Tongue (tissue), 2 donors: ENCODE measurements around the gene TMPRSS3. TPM values are rescaled to one million over a fixed set of nuclear protein-coding genes. Genes with fewer than 3 reads are reported as not detected.
"Not testable (repeated sequence)": the region's sequence is repeated elsewhere in the genome, so short reads cannot be mapped to it uniquely, and the experiment has no call there.

Experiments
- DNase-seq: peaks from one replicate; pipeline ENCODE4 v3.0.0-alpha.2; 2015
- total RNA-seq: library from RNA; depleted of rRNA; stranded (reverse); fragments of >200 nt; gene quantifications from one replicate; pipeline ENCODE4 v1.2.3, GENCODE V29; 2014

TMPRSS3 gene
- total RNA-seq, 1 donor from 2014 or later = 0.21 TPM

DNA sequence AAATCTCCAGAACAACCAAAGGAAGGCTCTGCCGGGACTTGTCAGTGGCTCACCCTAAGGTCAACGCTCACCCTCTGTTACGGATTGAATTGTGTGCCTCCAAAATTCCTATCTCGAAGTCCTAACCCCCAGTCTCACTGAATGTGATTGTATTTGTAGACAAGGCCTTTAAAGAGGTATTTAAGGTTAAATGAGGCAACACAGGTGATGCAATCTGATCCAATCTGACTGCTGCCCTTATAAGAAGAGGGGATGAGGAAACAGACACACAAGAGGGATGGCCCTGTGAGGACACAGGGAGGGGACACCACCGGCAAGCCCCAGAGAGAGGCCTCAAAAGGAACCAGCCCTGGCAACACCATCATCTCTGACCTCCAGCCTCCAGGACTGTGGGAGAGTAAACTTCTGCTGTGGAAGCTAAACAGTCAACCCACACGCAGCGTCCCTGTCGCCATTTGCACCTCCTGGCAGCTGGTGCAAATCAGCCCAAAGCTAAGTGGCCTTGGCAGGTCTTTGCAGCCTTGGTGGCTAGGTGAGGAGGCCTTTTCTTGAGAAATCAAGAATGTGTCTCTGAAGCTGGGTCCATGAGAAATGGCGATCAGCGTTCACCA is 32.1 kb upstream of the TMPRSS3 start:
- DNase-seq = no peak

DNA sequence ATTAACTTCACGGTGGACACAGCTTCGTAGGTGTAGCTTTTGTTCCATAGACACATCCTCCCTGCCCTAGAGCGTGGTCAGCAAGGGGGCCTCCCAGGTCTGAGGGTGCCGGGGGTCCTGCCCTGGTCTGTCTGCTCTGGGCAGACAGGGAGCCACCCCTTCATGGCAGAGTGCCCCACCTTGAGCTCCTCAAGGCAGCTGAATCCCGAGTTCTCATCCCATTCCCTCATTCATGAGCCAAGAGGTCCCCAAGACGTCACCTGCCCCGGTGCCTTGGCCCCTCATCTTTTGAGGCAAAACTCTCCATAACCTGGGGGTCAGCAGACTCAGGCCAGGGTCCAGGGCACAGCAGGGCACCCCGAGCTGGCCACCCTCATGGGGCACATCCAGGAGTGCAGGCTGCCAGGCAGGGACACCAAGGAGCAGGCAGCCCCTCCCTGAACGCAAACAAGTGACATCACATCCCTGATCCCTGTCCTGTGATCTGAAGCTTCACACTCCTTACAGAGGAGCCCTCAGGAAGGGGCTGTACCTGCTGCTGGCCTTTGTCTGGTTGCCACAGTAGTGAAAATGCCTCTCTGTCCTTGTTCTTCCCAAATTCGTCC is 31.1 kb upstream of the TMPRSS3 start:
- DNase-seq = no peak

DNA sequence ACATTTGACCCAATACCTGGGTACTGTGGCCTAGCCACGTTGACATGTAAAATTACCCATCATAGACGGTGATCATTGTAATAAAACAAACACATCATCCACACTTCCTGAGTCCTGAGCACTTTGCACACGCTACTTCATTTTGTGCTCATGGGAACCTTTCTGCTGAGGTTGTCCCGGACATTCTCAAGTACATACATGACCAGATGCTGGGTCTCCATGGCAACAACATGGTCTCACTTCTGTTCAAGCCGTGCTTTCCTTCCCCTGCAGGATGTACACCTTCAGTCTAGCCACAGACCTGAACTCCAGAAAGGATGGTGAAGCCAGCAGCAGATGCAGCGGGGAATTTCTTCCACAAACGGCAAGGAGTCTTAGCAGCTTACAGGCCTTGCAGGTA is 30.6 kb upstream of the TMPRSS3 start:
- no peak for DNase-seq

DNA sequence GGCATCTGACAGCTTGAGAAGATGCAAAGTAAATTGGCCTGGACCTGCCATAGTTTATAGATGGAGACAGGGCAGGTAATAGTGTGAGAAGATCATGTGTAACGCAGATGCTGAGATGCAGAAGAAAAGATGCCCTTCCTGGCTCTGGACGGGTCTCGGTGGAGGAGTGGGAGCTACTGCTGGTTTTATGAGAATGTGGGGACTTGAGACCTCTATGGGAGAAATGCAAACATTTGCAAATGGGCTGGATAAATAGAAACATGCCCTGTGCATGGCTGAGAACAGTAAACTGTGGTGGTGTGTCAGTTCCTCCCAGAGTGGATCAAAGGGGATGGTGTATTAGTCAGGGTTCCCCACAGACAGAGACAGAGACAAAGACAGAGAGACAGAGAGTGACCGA is 29.7 kb upstream of the TMPRSS3 start:
- DNase-seq = no peak

DNA sequence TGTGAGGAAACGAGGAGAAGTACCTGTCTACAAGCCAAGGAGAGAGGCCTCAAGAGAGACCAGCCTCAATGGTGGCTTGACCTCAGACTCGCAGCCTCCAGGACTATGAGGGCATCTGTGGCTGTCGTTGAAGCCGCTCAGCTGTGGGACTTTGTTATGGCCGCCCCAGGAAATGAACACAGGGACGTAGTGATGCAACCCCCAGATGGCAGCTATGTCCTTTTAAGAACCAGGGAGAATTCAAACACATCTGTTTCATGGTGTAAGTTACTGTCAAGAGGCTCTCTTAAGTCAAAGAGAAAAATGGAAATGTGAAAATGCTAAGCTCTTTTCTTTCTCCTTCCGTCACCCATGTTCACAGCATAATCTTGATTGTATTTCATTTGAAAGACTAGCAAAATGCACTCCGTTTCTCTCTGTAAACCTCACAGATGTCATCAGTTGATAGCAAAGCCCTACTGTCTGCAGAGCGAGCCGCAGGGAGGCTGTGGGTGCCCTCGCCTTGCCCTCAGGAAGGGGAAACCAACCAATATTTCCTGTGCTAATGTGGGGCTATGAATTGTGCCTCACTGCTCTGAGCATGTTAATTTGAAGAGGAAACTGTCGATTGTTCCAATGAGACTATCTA is 29.2 kb upstream of the TMPRSS3 start:
- DNase-seq = peak; percentile 20

DNA sequence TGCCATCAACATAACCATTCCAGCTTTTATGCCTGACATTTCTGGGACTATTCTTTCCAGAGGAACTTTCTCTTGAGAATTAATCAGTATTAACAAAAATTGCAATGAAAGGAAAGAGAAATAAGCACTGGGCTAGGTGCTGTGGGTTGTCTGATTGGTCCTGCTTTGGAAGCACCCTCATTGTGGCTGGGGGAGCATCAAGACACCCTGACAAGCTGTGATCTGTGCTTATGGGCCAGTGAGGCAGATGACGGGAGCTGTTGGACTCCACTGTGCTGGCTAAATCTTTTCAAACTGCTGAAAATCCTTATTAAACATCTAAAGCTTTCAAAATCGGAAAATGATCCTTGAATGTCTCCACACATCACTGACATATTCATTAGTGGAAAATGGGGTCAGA is 27.8 kb upstream of the TMPRSS3 start:
- no peak for DNase-seq

DNA sequence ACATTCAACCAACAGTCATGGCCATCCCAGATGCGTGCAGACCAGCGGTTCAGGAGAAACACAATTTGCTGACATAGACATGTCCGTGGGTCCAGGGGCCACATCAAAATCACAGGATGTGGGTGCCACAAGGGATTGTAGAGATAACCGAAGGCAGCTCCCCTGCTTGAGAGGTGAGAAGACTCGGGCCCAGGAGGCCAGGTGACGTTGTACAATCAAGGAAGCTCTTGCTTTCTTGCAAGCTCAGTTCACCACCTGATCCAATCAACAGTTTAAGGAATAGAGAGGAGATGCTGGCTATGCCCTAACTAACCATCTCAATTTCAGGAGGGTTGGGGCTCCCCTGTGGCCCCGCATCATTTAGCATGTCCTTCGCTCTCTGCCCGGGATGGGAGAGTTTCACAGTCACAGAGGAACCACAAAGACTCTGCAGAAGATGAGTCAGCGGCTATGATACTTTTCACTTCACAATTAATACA is 27.4 kb upstream of the TMPRSS3 start:
- no peak for DNase-seq

DNA sequence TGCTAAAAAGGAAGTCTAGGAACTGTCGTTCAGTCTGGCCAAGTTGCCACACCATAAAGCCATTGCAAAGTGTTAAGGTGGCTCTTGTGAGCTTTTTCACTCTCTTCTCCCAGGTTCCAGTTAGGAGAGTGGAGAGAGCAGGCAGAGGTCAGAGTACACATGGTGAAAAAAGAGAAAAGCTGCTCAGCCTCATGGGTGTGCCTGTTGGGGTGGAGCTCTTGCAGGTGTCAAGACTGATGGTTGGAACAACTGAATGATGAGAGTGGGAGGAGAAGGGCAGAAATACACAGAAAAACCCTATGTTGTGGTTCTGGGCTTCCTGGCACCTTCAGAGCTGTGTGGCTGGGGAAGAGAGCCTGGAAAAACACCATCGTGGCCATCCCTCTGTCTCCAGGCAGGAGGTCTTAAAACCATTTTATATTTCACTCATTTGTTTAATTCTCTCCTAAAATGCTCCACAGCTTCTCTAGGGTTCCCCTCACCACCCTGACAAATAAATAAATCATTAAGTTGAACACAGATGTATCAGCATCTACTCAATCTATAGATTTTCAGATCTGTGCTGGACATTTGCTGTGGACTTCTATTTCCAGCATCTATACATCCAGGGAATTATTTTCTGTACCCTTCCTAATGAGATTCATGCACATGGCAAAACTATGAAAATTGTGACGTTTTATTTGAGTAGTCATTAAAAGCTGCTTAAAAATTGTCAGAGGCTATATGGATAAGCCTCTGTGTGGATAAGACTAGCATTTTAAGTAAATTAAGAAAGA is 25.4 kb upstream of the TMPRSS3 start:
- DNase-seq = no peak

DNA sequence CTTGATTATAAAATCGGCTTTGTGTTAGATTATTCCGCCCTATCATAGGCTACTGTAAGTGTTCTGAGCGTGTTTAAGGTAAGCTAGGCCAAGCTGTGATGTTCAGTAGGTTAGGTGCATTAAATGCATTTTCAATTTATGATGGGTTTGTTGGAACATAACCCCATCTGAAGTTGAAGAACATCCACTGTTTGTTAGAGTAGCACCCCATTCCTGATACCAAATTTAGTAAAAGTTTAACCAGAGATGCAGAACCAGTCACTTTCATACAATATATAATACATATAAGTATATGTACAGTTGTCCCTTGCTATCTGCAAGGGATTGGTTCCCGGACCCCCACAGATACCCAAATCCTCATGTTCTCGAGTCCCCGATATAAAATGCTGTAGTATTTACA is 24.0 kb upstream of the TMPRSS3 start:
- DNase-seq = no peak

DNA sequence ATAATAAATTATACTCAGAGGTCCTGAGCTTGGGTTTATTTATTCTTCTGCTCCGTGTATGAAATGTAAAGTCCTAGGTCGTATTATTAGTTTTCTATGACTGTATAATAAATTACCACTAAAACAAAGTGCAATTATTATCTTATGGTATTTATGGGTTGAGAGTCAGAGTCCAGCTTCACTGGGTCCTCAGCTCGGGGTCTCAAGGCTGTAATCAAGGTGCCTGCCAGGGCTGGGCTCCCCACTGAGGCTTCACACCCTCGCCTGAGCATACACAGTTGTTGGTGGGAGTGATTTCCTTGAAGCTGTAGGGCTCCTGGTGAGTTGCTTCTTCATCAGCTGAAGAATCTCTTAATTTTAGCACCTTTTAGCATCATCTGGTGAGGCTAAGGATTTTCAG is 23.0 kb upstream of the TMPRSS3 start:
- DNase-seq = no peak

DNA sequence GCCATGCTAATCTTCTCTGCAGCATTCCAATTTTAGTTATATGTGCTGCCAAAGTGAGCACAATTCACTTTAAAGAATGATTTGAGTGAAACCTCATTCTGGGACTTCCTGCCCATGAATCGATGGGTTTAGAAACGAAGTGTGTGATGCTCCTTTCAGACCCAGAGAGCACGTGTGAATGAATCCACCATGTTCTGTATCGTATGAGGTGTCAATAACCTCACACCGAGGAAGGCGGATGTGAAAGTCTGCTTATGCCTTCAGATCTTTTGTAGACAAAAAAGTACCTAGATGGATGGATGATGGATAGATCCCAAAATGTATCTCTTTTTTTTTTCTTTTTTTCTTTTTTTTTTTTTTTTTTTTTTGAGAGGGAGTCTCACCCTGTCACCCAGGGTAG is 21.7 kb upstream of the TMPRSS3 start:
- DNase-seq = no peak

DNA sequence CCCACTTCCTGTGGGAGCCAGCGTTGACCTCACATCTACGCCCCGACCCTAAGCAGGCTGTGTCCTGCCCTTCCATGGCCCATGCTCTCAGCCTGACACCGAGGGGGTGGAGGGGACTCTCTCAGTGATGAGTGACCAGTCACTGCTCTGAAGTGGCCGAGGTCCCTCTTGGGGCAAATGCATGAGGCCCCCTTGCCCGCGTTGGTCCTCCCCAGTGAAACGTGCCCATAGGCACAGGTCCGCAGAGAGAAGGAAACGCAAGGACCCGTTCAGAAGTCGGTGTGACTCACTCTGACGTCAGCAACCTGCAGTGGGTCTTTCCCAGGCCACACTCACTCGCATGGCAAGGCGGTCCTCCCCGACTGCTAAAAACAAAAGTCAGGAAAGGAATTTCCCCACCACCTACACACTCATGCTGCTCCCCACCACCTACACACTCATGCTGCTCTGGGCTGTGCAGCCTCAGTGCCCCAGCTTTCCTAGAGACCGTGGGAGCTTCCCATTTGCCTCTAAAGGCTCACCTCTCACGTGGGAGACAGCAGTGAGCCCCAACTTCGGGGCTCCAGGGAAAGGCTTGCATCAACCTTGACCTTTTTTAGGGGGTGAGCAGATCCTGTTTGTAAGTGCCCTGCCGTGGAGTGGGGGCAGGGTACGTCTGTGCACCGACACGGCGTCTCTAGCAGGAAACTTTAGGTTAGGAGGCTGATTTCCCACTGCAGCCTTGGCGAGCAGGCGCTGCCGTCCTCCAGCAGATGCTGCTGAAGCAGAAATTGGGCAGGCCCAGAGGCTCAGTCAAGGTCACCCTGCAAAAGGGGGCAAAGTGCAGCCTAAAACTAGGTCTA is 19.3 kb upstream of the TMPRSS3 start:
- no peak for DNase-seq

DNA sequence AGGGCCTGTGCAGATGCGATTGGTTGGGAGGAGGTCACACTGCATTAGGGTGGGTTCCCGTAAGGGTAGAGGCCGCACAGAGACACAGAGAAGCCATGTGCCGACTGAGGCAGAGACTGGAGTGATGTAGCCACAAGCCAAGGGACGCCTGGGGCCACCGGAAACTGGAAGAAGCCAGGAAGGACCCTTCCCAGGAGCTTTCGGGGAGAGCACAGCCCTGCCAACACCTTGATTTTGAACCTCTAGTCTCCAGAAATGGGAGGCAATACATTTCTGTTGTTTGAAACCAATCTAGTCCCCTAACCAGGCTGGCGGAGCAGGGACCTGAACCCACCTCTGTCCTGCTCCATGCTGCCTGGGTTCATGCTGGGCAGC is 18.7 kb upstream of the TMPRSS3 start:
- DNase-seq = no peak

DNA sequence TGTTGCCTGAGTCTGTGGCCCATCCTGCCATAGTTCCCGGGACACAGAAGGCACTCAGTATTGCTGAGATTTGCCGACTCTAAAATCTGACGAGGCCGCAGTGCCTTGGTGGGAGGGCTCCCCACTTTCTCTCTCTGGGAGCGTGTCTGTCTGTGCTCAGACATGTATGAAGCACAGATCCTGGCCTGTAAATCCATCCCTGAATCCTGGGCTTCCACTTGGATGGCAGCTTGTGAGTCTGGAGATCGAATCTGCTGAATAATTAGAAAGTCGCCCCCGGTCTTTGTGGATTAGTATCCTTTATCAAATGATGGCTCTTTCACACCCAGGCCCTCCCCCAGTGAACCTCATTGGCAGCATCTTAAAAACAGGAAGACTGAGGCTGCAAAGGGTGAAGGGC is 18.2 kb upstream of the TMPRSS3 start:
- DNase-seq = no peak

DNA sequence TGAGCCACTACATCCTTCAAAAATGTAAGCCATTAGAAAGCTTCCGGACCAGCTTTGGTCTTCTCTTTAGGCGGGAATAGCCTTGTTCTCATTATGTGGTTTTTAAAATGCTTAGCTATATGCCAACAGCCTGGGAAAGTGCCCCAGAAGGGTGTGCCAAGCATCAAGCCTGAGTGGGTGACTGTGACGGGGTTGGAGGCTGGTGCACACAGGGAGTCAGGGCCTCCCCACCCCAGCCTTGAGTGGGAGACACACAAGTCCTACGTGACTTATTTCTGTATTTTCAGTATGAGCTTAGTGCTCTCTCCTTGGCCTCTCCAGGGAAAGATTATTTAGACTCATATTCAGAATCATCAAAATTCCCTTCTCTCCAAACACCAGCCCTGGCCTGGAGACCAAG is 17.6 kb upstream of the TMPRSS3 start:
- no peak for DNase-seq

DNA sequence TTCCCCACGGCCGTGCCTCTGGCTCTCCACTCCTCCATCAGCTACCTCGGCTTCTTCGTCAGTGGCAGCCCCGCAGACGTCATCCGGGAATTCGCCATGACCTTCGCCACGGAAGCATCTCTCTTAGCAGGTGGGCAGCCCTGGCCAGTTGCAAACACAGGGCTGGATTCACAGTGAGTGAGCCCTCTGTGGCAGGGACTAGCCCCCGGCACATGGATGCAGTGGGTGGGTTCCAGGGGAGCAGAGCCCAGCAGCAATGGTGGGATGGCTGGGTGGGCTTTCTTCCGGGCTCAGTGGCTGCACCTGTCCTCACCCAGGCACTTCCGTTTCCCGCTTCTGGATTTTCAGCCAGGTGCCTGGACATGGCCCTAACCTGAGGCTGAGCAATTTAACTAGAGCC is 17.2 kb upstream of the TMPRSS3 start:
- DNase-seq = no peak

DNA sequence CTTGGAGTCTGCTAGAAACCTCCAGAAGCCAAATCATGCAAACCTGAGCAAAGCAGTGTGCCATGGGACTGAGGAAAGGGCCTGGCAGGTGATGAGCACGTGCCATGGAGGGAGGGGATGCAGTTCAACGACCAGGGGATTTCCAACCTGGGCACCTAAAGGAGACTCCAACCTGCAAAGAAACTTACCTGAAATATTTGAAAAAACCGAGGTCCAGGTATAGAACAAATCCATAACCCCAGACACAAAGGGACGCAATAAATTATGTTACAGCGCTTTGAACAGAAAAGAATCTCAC is 16.7 kb upstream of the TMPRSS3 start:
- no peak for DNase-seq

DNA sequence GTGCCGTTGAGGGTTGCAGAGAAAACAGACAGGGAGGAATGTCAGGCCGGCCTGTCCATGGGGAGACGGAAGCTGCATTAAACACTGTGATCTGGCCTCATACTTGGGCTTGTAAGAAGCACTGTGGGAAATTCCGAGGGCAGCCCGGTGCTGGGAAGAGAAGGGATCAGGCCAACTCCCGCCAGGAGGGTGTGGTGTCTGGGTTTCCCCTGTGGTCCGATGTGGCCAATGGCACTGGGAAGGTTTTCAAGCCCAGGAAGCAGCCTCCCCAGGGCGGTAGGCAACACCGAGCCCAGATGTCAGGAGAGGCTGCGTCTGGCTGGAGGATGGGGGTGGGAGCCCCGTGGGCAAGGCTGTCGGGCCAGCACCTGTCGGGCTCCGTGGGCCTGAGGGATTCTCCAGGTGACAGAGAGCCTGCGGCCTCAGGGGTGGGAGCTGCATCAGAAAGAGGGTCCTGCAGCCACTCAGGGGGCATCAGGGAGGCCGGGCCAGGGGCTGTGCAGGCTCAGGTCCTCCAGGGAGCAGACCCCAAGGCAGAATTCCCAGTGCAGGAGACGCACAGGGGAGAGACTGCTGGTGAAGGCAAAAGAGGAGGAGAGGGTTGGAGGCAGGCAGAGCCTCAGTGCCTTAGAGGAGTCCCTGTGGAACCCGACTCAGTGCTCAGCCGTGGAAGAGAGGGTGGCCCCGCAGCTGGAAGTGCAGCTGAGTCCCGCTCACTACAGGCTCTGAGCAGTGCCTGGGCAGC is 16.2 kb upstream of the TMPRSS3 start:
- DNase-seq = no peak

DNA sequence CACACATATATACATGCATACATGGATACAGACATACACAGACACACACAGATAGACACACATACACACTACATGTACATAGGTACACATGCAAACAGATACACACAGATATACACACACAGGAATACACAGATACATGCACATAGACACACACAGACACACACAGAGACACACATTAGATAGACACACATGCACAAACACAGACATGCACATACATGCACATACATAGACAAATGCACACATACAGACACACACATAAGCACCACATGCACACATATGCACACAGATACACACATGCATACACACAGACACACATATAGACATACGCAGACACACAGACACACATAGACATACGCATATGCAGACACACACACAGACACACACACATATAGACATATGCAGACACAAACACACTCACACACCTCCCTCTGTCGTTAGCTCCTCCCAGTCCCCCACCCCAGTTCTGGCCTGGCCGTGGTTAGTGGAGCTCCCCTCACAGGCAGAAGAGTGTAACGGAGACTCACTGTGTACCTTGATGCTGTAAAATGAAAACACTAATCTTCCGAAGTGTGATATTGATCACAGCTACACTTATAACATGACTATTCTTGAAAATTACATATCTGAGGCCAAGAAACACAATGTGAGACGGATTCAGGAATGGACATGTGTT is 15.5 kb upstream of the TMPRSS3 start:
- DNase-seq = peak; percentile 16

DNA sequence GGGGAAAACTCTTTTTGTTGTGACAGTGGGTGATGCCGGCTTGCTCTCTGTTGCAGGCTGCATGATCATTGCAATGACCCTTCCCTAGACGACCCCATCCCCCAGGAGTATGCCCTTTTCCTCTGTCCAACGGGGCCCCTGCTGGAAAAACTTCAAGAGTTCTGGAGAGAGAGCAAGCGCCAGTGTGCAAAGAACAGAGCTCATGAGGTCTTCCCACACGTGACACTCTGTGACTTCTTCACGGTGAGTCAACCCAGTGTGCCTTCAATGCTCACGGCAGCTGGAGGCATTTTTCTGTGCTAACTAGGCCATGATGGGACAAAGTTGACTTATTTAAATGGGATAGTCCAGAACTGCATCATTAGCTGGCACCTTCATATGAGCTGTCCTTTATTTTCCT is 13.5 kb upstream of the TMPRSS3 start:
- DNase-seq = no peak

DNA sequence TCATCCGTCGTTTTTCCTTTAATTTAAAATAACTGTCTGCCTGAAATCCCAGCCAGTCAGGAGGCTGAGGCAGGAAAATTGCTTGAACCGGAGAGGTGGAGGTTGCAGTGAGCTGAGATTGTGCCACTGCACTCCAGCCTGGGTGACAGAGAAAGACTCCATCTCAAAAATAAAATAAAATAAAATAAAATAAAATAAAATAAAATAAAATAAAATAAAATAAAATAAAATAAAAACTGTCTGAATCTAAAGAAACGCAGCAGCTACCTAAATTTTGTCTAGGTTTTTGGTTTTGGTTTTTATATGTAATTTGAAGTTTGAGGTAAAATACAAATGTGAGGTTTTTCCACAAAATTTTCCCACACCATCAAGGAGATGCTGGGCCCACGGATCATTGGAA is 12.9 kb upstream of the TMPRSS3 start:
- not testable (repeated sequence) for DNase-seq
